ENCODE measurements around the gene ANKRD42. TPM values are rescaled to one million over a fixed set of nuclear protein-coding genes. Genes with fewer than 3 reads are reported as not detected.
"Not testable (repeated sequence)": the region's sequence is repeated elsewhere in the genome, so short reads cannot be mapped to it uniquely, and the experiment has no call there.

The ANKRD42 gene
- total RNA-seq, 1 donor from 2014 or later = 4.2 TPM

- H3K36me3 ChIP-seq (ENCODE audit: control insufficient read depth in 3 of 3, insufficient read depth in 3 of 3, low read length in 3 of 3) = peaks cover 0 to 17% (median 11%) of the 10 kb centered on the region in 3 donors
- no peak overlapping the region for H3K27ac ChIP-seq (ENCODE audit: low read depth, low read length)
These were observed 63.3 kb downstream of the ANKRD42 start for GRCh38 chr11:83256602-83257340.

GRCh38 chr11:83257761-83258168 lies 64.3 kb downstream of the ANKRD42 start:
- Histone ChIP-seq H3K4me3 (ENCODE audit: low read length in 3 of 3) (no peak overlapping the region), H3K27ac (ENCODE audit: low read depth, low read length) (no peak overlapping the region), H3K9ac (ENCODE audit: low read depth in 1 of 3, low read length in 3 of 3) (no peak overlapping the region), H3K27me3 (ENCODE audit: control insufficient read depth in 3 of 3, insufficient read depth in 3 of 3, low read length in 3 of 3) (no peaks in the 10 kb centered on the region), H3K36me3 (ENCODE audit: control insufficient read depth in 3 of 3, insufficient read depth in 3 of 3, low read length in 3 of 3) (peaks cover 0 to 21% (median 13%) of the 10 kb centered on the region in 3 donors), H3K9me3 (ENCODE audit: control insufficient read depth in 3 of 3, low read length in 3 of 3) (no peaks in the 10 kb centered on the region), H3K4me1 (ENCODE audit: control insufficient read depth in 3 of 3, insufficient read depth in 3 of 3, low read length in 3 of 3) (peaks cover 5 to 10% (median 7%) of the 10 kb centered on the region in 3 donors)

More at GRCh38 chr11:83256602-83257340, 63.3 kb downstream of the ANKRD42 start:
- Histone ChIP-seq H3K4me3 (ENCODE audit: low read length in 3 of 3) (no peak overlapping the region), H3K9ac (ENCODE audit: low read depth in 1 of 3, low read length in 3 of 3) (no peak overlapping the region), H3K27me3 (ENCODE audit: control insufficient read depth in 3 of 3, insufficient read depth in 3 of 3, low read length in 3 of 3) (no peaks in the 10 kb centered on the region), H3K9me3 (ENCODE audit: control insufficient read depth in 3 of 3, low read length in 3 of 3) (no peaks in the 10 kb centered on the region), H3K4me1 (ENCODE audit: control insufficient read depth in 3 of 3, insufficient read depth in 3 of 3, low read length in 3 of 3) (peaks cover 5 to 10% (median 7%) of the 10 kb centered on the region in 3 donors)

- Histone ChIP-seq H3K4me3 (ENCODE audit: low read length in 3 of 3) (peak overlapping the region in 1 of 3 donors; percentile 19), H3K9me3 (ENCODE audit: control insufficient read depth in 3 of 3, low read length in 3 of 3) (no peaks in the 10 kb centered on the region), H3K27ac (ENCODE audit: low read depth, low read length) (peak overlapping the region; percentile 67), H3K27me3 (ENCODE audit: control insufficient read depth in 3 of 3, insufficient read depth in 3 of 3, low read length in 3 of 3) (no peaks in the 10 kb centered on the region), H3K36me3 (ENCODE audit: control insufficient read depth in 3 of 3, insufficient read depth in 3 of 3, low read length in 3 of 3) (peaks cover 0 to 32% (median 22%) of the 10 kb centered on the region in 3 donors), H3K9ac (ENCODE audit: low read depth in 1 of 3, low read length in 3 of 3) (peak overlapping the region in 1 of 3 donors; percentile 21), H3K4me1 (ENCODE audit: control insufficient read depth in 3 of 3, insufficient read depth in 3 of 3, low read length in 3 of 3) (peaks cover 5 to 10% (median 7%) of the 10 kb centered on the region in 3 donors)
These were observed 66.0 kb downstream of the ANKRD42 start for GRCh38 chr11:83259559-83259958.

GRCh38 chr11:83265331-83265730 lies 71.8 kb downstream of the ANKRD42 start:
- H3K27me3 ChIP-seq (ENCODE audit: control insufficient read depth in 3 of 3, insufficient read depth in 3 of 3, low read length in 3 of 3) = no peaks in the 10 kb centered on the region
- no peak overlapping the region for H3K4me3 ChIP-seq (ENCODE audit: low read length in 3 of 3)
- H3K9ac ChIP-seq (ENCODE audit: low read depth in 1 of 3, low read length in 3 of 3) = no peak overlapping the region
- no peak overlapping the region for H3K27ac ChIP-seq (ENCODE audit: low read depth, low read length)
- H3K4me1 ChIP-seq (ENCODE audit: control insufficient read depth in 3 of 3, insufficient read depth in 3 of 3, low read length in 3 of 3) = no peaks in the 10 kb centered on the region
- H3K9me3 ChIP-seq (ENCODE audit: control insufficient read depth in 3 of 3, low read length in 3 of 3) = no peaks in the 10 kb centered on the region
- peaks cover 3 to 34% (median 29%) of the 10 kb centered on the region in 3 donors for H3K36me3 ChIP-seq (ENCODE audit: control insufficient read depth in 3 of 3, insufficient read depth in 3 of 3, low read length in 3 of 3)

- H3K36me3 ChIP-seq (ENCODE audit: control insufficient read depth in 3 of 3, insufficient read depth in 3 of 3, low read length in 3 of 3) = peaks cover 6 to 31% (median 30%) of the 10 kb centered on the region in 3 donors
- H3K9me3 ChIP-seq (ENCODE audit: control insufficient read depth in 3 of 3, low read length in 3 of 3); H3K27me3 ChIP-seq (ENCODE audit: control insufficient read depth in 3 of 3, insufficient read depth in 3 of 3, low read length in 3 of 3); H3K4me1 ChIP-seq (ENCODE audit: control insufficient read depth in 3 of 3, insufficient read depth in 3 of 3, low read length in 3 of 3); H3K27ac ChIP-seq (ENCODE audit: low read depth, low read length); H3K4me3 ChIP-seq (ENCODE audit: low read length in 3 of 3); H3K9ac ChIP-seq (ENCODE audit: low read depth in 1 of 3, low read length in 3 of 3): not testable (repeated sequence)
These were observed 75.6 kb downstream of the ANKRD42 start for GRCh38 chr11:83269080-83269479.

- H3K9me3 ChIP-seq (ENCODE audit: control insufficient read depth in 3 of 3, low read length in 3 of 3); H3K4me1 ChIP-seq (ENCODE audit: control insufficient read depth in 3 of 3, insufficient read depth in 3 of 3, low read length in 3 of 3); H3K27ac ChIP-seq (ENCODE audit: low read depth, low read length); H3K9ac ChIP-seq (ENCODE audit: low read depth in 1 of 3, low read length in 3 of 3); H3K4me3 ChIP-seq (ENCODE audit: low read length in 3 of 3); H3K27me3 ChIP-seq (ENCODE audit: control insufficient read depth in 3 of 3, insufficient read depth in 3 of 3, low read length in 3 of 3): not testable (repeated sequence)
- H3K36me3 ChIP-seq (ENCODE audit: control insufficient read depth in 3 of 3, insufficient read depth in 3 of 3, low read length in 3 of 3) = peaks cover 3 to 33% (median 20%) of the 10 kb centered on the region in 3 donors
These were observed 78.2 kb downstream of the ANKRD42 start for GRCh38 chr11:83271734-83272133.

GRCh38 chr11:83272627-83273026 lies 79.1 kb downstream of the ANKRD42 start:
- no peaks in the 10 kb centered on the region for H3K4me1 ChIP-seq (ENCODE audit: control insufficient read depth in 3 of 3, insufficient read depth in 3 of 3, low read length in 3 of 3)
- H3K9me3 ChIP-seq (ENCODE audit: control insufficient read depth in 3 of 3, low read length in 3 of 3) = no peaks in the 10 kb centered on the region
- H3K27me3 ChIP-seq (ENCODE audit: control insufficient read depth in 3 of 3, insufficient read depth in 3 of 3, low read length in 3 of 3) = no peaks in the 10 kb centered on the region
- H3K9ac ChIP-seq (ENCODE audit: low read depth in 1 of 3, low read length in 3 of 3) = no peak overlapping the region
- peaks cover 3 to 29% (median 25%) of the 10 kb centered on the region in 3 donors for H3K36me3 ChIP-seq (ENCODE audit: control insufficient read depth in 3 of 3, insufficient read depth in 3 of 3, low read length in 3 of 3)
- H3K27ac ChIP-seq (ENCODE audit: low read depth, low read length) = no peak overlapping the region
- H3K4me3 ChIP-seq (ENCODE audit: low read length in 3 of 3) = no peak overlapping the region

- Histone ChIP-seq H3K9ac (ENCODE audit: low read depth in 1 of 3, low read length in 3 of 3) (no peak overlapping the region), H3K27me3 (ENCODE audit: control insufficient read depth in 3 of 3, insufficient read depth in 3 of 3, low read length in 3 of 3) (no peaks in the 10 kb centered on the region), H3K36me3 (ENCODE audit: control insufficient read depth in 3 of 3, insufficient read depth in 3 of 3, low read length in 3 of 3) (peaks cover 3 to 42% (median 30%) of the 10 kb centered on the region in 3 donors), H3K9me3 (ENCODE audit: control insufficient read depth in 3 of 3, low read length in 3 of 3) (no peaks in the 10 kb centered on the region), H3K4me1 (ENCODE audit: control insufficient read depth in 3 of 3, insufficient read depth in 3 of 3, low read length in 3 of 3) (no peaks in the 10 kb centered on the region), H3K4me3 (ENCODE audit: low read length in 3 of 3) (no peak overlapping the region), H3K27ac (ENCODE audit: low read depth, low read length) (no peak overlapping the region)
These were observed 82.6 kb downstream of the ANKRD42 start for GRCh38 chr11:83275888-83276641.

GRCh38 chr11:83278351-83278750 lies 84.8 kb downstream of the ANKRD42 start:
- no peak overlapping the region for H3K27ac ChIP-seq (ENCODE audit: low read depth, low read length)
- H3K36me3 ChIP-seq (ENCODE audit: control insufficient read depth in 3 of 3, insufficient read depth in 3 of 3, low read length in 3 of 3) = peaks cover 0 to 34% (median 15%) of the 10 kb centered on the region in 3 donors
- no peaks in the 10 kb centered on the region for H3K27me3 ChIP-seq (ENCODE audit: control insufficient read depth in 3 of 3, insufficient read depth in 3 of 3, low read length in 3 of 3)
- H3K4me3 ChIP-seq (ENCODE audit: low read length in 3 of 3) = no peak overlapping the region
- no peaks in the 10 kb centered on the region for H3K9me3 ChIP-seq (ENCODE audit: control insufficient read depth in 3 of 3, low read length in 3 of 3)
- H3K9ac ChIP-seq (ENCODE audit: low read depth in 1 of 3, low read length in 3 of 3) = no peak overlapping the region
- H3K4me1 ChIP-seq (ENCODE audit: control insufficient read depth in 3 of 3, insufficient read depth in 3 of 3, low read length in 3 of 3) = peaks cover 5 to 16% (median 11%) of the 10 kb centered on the region in 3 donors

- Histone ChIP-seq H3K36me3 (ENCODE audit: control insufficient read depth in 3 of 3, insufficient read depth in 3 of 3, low read length in 3 of 3) (peaks cover 0 to 27% (median 14%) of the 10 kb centered on the region in 3 donors), H3K27ac (ENCODE audit: low read depth, low read length) (no peak overlapping the region), H3K9ac (ENCODE audit: low read depth in 1 of 3, low read length in 3 of 3) (no peak overlapping the region), H3K4me3 (ENCODE audit: low read length in 3 of 3) (no peak overlapping the region), H3K4me1 (ENCODE audit: control insufficient read depth in 3 of 3, insufficient read depth in 3 of 3, low read length in 3 of 3) (peaks cover 5 to 24% (median 23%) of the 10 kb centered on the region in 3 donors), H3K27me3 (ENCODE audit: control insufficient read depth in 3 of 3, insufficient read depth in 3 of 3, low read length in 3 of 3) (no peaks in the 10 kb centered on the region), H3K9me3 (ENCODE audit: control insufficient read depth in 3 of 3, low read length in 3 of 3) (no peaks in the 10 kb centered on the region)
These were observed 86.7 kb downstream of the ANKRD42 start for GRCh38 chr11:83280256-83280655.

Data from skeletal muscle tissue (tissue), 4 donors.